Islet precursor cell (in vitro differentiated cells): Measurements from ENCODE around the gene DMWD.

Experiments used
- DNase-seq: peaks from one replicate; pipeline ENCODE4 v3.0.0-alpha.2; 2018

The DMWD gene

GRCh38 chr19:45815481-45816216 is 23.0 kb upstream of the DMWD start:
- peak; percentile 93 for DNase-seq

GRCh38 chr19:45814851-45815480 is 22.3 kb upstream of the DMWD start, which contains the start of gene RSPH6A:
Gene RSPH6A, minus strand, starts transcription at chr19:45815308. Its CDS starts 132 bp downstream, at chr19:45815176.
- DNase-seq, result peak; percentile 63

- peak; percentile 45 for DNase-seq
Observed at GRCh38 chr19:45814166-45814780, 21.6 kb upstream of the DMWD start.

GRCh38 chr19:45812297-45812696 is 19.7 kb upstream of the DMWD start:
- DNase-seq, result no peak

DNA sequence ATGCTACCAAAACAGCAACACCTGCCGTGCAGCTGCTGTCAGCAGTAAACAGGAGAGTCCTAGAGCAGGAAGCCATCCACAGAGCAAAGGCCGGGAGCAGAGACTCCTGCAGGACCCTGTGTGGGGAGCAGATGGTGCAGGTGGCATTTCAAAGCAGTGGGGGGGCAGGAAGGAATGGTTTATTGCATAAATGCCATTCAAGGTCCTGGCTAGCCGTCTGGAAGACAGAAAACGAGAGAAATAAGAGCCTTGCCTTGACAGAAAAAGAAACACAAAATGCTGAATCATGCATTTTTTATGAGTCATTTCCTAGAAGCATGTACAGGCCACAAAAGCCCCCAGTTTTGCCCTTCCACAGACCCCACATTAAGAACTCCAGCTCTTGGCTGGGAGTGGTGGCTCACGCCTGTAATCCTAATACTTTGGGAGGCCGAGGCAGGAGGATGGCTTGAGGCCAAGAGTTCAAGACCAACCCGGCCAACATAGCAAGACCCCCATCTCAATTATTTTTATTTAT is 17.1 kb upstream of the DMWD start:
- DNase-seq, result peak; percentile 70

- DNase-seq, result no peak
Observed at GRCh38 chr19:45805719-45806118, 13.1 kb upstream of the DMWD start.

DNA sequence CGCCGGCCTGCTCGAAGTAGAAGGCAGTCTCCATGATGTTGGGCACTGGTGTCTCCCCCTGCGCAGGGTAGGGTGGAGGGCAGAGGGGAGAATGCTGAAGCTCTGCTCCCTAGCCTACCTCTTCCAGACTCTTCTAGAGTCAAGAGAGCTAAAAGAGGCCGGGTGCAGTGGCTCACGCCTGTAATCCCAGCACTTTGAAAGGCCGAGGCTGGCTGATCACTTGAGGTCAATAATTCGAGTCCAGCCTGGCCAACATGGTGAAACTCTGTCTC is 12.2 kb upstream of the DMWD start:
- DNase-seq, result peak; percentile 52

GRCh38 chr19:45804140-45804958 is 11.7 kb upstream of the DMWD start:
- peak; percentile 49 for DNase-seq

DNA sequence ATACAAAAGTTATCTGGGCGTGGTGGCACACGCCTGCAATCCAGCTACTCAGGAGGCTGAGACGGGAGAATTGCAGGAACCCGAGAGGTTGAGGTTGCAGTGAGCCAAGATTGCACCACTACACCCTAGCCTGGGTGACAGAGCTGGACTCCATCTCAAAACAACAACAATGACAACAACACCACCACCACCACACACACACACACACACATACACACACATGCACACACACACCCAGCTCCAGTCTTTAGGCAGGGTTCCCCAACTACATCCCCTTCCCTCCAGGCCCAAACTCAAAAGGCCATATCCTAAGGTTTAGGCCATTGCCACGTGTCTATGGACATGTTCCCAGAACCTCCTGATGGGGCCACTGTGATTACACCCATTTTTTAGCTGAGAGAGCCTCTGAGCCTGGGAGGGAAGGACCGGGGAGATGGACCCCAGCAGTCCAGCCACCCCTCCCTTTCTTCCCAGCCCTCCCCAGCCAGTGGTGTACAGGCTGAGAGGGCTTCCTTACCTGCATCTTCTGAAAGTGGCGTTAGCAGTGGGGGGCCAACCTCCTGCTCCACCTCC is 9.0 kb upstream of the DMWD start:
- no peak for DNase-seq

GRCh38 chr19:45800070-45800553 is 7.5 kb upstream of the DMWD start:
- peak; percentile 70 for DNase-seq

GRCh38 chr19:45799541-45799940 is 6.9 kb upstream of the DMWD start:
- peak; percentile 51 for DNase-seq

DNA sequence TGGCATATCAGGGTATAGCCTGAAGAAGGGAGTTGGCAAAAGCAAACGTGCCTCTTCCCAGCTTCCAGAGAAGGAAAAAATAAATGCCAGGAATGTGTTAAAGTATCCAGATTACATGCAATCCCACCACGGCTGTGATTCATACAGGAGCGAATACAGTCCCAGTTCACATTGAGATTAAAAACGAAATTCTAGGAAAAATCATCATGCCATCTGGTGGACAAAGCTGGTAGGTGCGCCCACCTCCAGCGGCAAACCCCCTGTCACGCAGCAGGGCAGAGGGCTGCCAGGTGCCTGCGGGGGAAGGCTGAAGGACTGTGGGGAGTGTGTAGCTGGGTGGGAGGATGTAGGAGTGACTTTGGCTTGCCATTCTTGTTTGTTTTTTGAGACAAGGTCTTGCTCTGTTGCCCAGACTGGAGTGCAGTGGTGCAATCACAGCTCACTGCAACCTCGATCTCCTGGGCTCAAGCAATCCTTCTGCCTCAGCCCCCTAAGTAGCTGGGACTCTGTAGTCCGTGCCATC is 6.4 kb upstream of the DMWD start:
- peak; percentile 80 for DNase-seq

DNA sequence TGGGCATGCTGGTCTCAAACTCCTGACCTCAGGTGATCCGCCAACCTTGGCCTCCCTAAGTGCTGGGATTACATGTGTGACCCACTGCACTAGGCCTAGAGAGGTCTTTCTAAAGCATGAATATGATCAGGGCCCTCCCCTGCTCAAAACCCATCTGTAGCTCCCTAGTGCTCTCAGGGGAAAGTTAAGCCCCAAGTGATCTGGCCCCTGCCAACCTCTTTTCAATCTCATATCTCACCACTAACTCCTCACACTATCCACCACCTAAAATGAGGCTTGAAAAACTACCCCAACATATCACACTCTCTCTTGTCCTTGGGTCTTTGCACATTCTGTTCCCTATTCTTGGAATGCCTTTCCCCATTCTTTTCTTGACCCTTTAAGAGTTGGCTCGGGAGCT is 2.0 kb upstream of the DMWD start:
- no peak for DNase-seq

DNA sequence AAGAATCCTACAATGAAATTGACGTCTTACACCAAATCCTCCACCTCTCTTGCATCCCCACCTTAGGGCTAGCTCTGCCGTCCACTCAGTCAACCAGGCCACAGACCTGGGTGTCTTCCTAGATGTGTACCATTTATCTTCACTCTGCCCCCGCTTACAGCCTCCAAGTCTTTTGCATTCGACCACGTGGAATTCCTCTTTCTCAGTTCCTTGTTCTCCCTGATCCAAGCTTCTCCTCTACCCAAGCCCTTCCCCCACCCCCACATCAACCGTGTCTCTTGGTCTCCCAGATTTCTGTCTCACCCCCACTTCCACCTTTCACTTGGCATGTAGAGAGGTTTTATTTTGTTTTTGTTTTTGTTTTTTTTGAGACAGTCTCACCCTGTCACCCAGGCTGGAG is 1.2 kb upstream of the DMWD start:
- no peak for DNase-seq

DNA sequence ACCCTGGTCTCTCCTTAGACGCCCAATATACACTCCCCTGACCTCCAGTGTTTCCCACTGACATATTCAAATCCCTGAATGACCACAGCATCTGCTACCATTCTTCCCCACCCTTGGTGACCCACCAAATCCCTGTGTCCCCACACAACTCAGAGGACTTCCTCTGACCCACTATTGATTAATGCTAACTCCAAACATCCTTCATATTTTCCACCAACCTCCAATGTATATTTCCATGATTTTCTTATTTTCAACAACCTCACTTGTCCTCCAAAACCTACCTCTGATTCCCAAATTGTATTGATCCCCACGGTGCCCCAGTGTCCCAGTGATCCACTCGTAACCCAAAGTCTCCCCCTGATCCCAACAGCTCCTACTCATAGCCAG is 526 bp upstream of the DMWD start:
- no peak for DNase-seq

- peak; percentile 49 for DNase-seq
Observed at GRCh38 chr19:45791744-45792469, 738 bp downstream of the DMWD start.

DNA sequence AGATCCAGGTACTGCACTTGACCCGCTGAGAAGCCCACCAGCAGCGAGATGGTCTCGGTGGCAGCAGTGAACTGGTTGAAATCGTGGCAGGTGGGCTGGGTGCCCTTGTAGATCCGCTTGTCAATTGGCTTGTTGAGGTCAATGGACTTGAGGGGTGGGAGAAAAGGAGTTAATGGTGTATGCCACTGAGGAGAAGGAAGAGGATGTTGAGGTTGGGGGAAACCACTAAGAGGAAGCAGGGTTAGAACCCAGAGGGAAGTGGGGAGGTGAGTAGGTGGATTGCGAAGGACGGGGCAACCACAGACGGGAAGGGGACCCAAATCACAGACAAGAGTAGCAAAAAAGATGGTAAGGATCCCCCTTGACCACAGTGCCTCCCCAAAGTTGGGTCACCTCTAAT is 1.7 kb downstream of the DMWD start:
- no peak for DNase-seq

DNA sequence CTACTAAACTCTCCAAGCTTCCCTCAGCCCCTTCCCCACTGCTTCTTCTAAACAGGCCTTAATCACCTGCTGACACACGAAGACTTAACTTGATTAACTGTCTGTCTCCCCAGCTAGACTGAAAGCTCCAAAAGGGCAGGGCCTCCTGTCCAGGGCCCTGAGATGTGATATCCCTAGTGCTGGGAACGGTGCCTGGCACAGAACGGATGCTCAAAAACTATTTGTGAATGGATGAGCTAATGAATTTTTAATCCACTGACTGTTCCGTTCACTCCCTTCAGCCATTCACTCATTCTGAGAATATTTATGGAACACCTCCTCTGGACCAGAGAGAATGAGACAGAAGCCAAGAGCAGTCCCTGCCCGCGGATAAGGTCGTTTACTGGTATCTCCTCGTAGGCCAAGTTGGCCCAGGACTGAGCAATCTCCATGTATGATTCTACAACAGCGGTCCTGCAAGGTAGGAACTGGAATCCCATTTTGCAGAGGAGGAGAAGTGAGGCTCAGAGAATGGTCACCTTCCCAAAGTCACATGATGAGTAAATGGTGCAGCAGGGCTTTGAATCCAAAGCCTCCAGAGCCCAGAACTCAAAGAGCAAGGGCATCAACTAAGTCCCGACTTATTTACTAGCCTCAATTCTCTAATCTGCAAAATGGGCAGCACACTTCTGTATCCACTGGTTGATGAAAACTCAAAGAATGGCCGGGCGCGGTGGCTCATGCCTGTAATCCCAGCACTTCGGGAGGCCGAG is 3.4 kb downstream of the DMWD start:
- no peak for DNase-seq

- DNase-seq, result no peak
Observed at GRCh38 chr19:45786533-45786894, 6.1 kb downstream of the DMWD start.

- DNase-seq, result no peak
Observed at GRCh38 chr19:45785781-45786532, 6.7 kb downstream of the DMWD start.
